BLaER1 treated with 17β-estradiol and CSF1 and Interleukin-3, amounts not matched to agents 10 nM and 100 nM (cell line): ENCODE results near the gene ADGRD1.
A peak's percentile ranks its signal among the peaks of the same experiment; 100 is the strongest.

Source experiments
- H3K27ac ChIP-seq, 11 experiments: shearing (Covaris generic); formaldehyde crosslinking; 2 replicates each; pipeline ENCODE4 v1.8.1; 2022
- H3K27me3 ChIP-seq, 11 experiments: shearing (Covaris generic); formaldehyde crosslinking; 2 replicates each; pipeline ENCODE4 v1.8.1; 2022
- H3K36me3 ChIP-seq, 11 experiments: shearing (Covaris generic); formaldehyde crosslinking; 2 replicates each; pipeline ENCODE4 v1.8.1; 2022
- H3K4me1 ChIP-seq, 10 experiments: shearing (Covaris generic); formaldehyde crosslinking; 2 replicates each; pipeline ENCODE4 v1.8.1; 2022
- H3K4me2 ChIP-seq, 11 experiments: shearing (Covaris generic); formaldehyde crosslinking; 2 replicates each; pipeline ENCODE4 v1.8.1; 2022
- H3K4me3 ChIP-seq, 10 experiments: shearing (Covaris generic); formaldehyde crosslinking; 2 replicates each; pipeline ENCODE4 v1.8.1; 2022
- H3K9ac ChIP-seq, 11 experiments: shearing (Covaris generic); formaldehyde crosslinking; 2 replicates each; pipeline ENCODE4 v1.8.1; 2022
- H3K9me3 ChIP-seq, 11 experiments: shearing (Covaris generic); formaldehyde crosslinking; replicated peaks in 1 of 11; 2 replicates each; pipeline ENCODE4 v1.8.1; 2022
- H4K20me1 ChIP-seq, 11 experiments: shearing (Covaris generic); formaldehyde crosslinking; 2 replicates each; pipeline ENCODE4 v1.8.1; 2022
- Cebpa-rat ChIP-seq, 11 experiments: shearing (Covaris generic); IDR thresholded peaks; 2 replicates each; pipeline ENCODE4 v1.8.1; 2022

Gene ADGRD1

DNA sequence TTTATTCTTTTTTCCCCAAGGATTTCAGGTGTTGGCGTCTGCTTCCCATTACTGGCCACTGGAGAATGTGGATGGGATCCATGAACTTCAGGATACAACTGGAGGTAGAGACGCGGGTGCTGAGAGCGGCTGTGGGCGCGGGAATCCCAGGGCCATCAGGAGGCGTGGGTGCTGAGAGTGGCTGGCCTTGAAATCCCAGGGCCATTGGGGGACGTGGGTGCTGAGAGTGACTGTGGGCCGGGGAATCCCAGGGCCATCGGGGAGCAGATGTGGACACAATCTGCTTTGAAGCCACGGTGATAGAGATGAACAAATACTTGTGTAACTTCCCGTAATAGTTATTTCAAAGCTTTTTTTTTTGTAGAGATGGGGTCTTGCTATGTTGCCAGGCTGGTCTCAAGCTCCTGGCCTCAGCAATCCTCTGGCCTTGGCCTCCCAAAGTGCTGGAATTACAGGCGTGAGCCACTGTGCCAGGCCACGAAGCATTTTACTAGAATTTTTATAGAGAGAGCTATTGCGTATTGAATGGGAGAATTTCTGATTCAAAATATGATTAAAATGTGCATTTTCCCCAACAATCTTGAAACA lies 12.8 kb downstream of the ADGRD1 start:
- H3K27ac ChIP-seq: peak overlapping the region in 9 of 11 experiments; percentile 2 to 76 (median 33); a peak in 11 of 22 replicates
- peaks cover 0 to 19% (median 12%) of the 10 kb centered on the region in 11 experiments; a peak in 16 of 22 replicates for H3K9me3 ChIP-seq
- no peaks in the 10 kb centered on the region for H4K20me1 ChIP-seq
- TF ChIP-seq Cebpa-rat (IDR thresholded peaks at IDR 0.05): no peak
- H3K4me3 ChIP-seq: no peak overlapping the region
- H3K36me3 ChIP-seq: no peaks in the 10 kb centered on the region
- H3K27me3 ChIP-seq: no peaks in the 10 kb centered on the region
- peaks cover 23 to 41% (median 35%) of the 10 kb centered on the region in 10 experiments for H3K4me1 ChIP-seq
- H3K4me2 ChIP-seq: peak overlapping the region in 8 of 11 experiments; percentile 39 to 88 (median 59); a peak in 14 of 22 replicates
- peak overlapping the region in 1 of 11 experiments; percentile 33; a peak in 1 of 22 replicates for H3K9ac ChIP-seq

DNA sequence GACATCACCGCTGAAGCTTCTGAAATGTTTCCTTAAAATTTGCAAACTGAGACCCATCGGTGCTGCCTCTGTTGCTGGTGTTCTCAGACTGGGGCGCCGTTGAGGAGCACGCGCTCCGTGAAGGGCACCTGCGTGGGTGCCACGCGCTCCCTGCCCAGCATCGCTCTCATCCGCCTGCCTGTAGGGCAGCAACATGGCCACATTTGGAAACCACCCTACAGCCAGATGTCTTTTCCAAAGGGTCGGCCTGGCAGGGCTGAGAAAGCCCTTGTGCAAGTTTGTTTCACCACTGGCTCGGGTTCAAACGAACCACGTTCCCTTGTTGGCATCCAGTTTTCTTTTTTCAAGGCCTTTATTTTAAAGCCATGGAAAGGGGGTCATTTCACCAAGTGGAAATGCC lies 13.9 kb downstream of the ADGRD1 start:
- peaks cover 23 to 49% (median 33%) of the 10 kb centered on the region in 10 experiments for H3K4me1 ChIP-seq
- no peaks in the 10 kb centered on the region for H4K20me1 ChIP-seq
- TF ChIP-seq Cebpa-rat (IDR thresholded peaks at IDR 0.05): no peak
- peaks cover 0 to 19% (median 12%) of the 10 kb centered on the region in 11 experiments; a peak in 16 of 22 replicates for H3K9me3 ChIP-seq
- H3K27me3 ChIP-seq: no peaks in the 10 kb centered on the region
- H3K27ac ChIP-seq: 0 out of 22 replicates have a peak overlapping the region, but pooled peaks of 2 of the 11 experiments have one; percentile 6 to 76
- H3K36me3 ChIP-seq: no peaks in the 10 kb centered on the region
- H3K9ac ChIP-seq: no peak overlapping the region
- no peak overlapping the region for H3K4me2 ChIP-seq
- H3K4me3 ChIP-seq: no peak overlapping the region

GRCh38 chr12:130968611-130969010 lies 14.9 kb downstream of the ADGRD1 start:
- Histone ChIP-seq H3K4me1 (peaks cover 32 to 59% (median 42%) of the 10 kb centered on the region in 10 experiments), H3K4me3 (no peak overlapping the region), H3K4me2 (no peak overlapping the region), H3K36me3 (no peaks in the 10 kb centered on the region), H4K20me1 (no peaks in the 10 kb centered on the region), H3K9me3 (peaks cover 0 to 19% (median 12%) of the 10 kb centered on the region in 11 experiments; a peak in 16 of 22 replicates), H3K9ac (no peak overlapping the region), H3K27me3 (no peaks in the 10 kb centered on the region), H3K27ac (no peak overlapping the region)
- TF ChIP-seq Cebpa-rat (IDR thresholded peaks at IDR 0.05): no peak

- no peaks in the 10 kb centered on the region for H4K20me1 ChIP-seq
- TF ChIP-seq Cebpa-rat (IDR thresholded peaks at IDR 0.05): no peak
- no peak overlapping the region for H3K4me3 ChIP-seq
- H3K4me1 ChIP-seq: peaks cover 36 to 65% (median 47%) of the 10 kb centered on the region in 10 experiments
- H3K27me3 ChIP-seq: no peaks in the 10 kb centered on the region
- H3K4me2 ChIP-seq: no peak overlapping the region
- H3K9ac ChIP-seq: no peak overlapping the region
- H3K36me3 ChIP-seq: no peaks in the 10 kb centered on the region
- H3K9me3 ChIP-seq: peaks cover 0 to 19% (median 12%) of the 10 kb centered on the region in 11 experiments; a peak in 16 of 22 replicates
- H3K27ac ChIP-seq: no peak overlapping the region
These were observed 15.5 kb downstream of the ADGRD1 start for GRCh38 chr12:130969223-130969622.

DNA sequence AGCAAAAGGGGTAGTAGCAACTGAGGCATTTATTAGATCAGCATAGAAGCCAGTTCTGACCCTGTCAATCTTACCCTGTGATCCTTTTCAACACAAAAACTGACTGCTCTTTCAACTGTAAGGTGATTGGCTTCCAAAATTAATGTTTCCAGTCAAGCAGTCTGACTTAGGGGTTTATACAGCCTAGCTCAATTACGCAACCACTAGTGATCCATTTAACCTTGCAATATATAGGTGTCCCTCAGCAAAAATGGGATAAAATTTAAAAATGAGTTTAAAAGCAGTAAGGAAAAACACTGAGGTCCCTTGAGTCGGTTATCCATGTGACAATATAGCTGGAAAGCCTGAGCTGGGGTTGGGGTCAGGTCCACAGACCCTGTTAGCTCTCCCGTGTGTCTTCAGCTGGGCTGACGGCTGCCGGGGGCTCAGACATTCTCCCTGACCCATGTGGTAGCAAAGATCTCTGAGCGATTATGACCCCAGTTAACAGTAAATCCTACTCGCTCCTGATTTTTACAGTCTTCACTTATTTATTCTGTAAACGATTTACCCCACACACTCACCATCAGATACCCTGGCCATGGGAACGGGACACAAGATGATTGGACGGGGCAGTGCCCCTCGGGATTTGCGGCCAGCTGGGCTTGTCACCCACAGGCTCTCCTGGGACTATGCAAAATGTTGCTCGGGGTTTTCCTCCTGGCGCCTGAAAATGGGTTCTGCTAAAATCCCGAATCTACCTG lies 16.6 kb downstream of the ADGRD1 start:
- H3K4me3 ChIP-seq: no peak overlapping the region
- no peaks in the 10 kb centered on the region for H3K36me3 ChIP-seq
- peak in 6 of 11 experiments; percentile 10 to 46 (median 34); a peak in 4 of 22 replicates for TF ChIP-seq Cebpa-rat (IDR thresholded peaks at IDR 0.05)
- peaks cover 36 to 54% (median 44%) of the 10 kb centered on the region in 10 experiments for H3K4me1 ChIP-seq
- no peak overlapping the region for H3K27ac ChIP-seq
- H4K20me1 ChIP-seq: no peaks in the 10 kb centered on the region
- peak overlapping the region in 10 of 11 experiments; percentile 34 to 77 (median 69); a peak in 21 of 22 replicates for H3K4me2 ChIP-seq
- H3K9me3 ChIP-seq: peaks cover 0 to 19% (median 12%) of the 10 kb centered on the region in 11 experiments; a peak in 16 of 22 replicates
- no peaks in the 10 kb centered on the region for H3K27me3 ChIP-seq
- no peak overlapping the region for H3K9ac ChIP-seq

GRCh38 chr12:130970908-130971233 lies 17.2 kb downstream of the ADGRD1 start:
- Histone ChIP-seq H3K27me3 (no peaks in the 10 kb centered on the region), H3K4me1 (peaks cover 35 to 49% (median 41%) of the 10 kb centered on the region in 10 experiments), H4K20me1 (no peaks in the 10 kb centered on the region), H3K36me3 (no peaks in the 10 kb centered on the region), H3K27ac (no peak overlapping the region), H3K9me3 (peaks cover 0 to 19% (median 12%) of the 10 kb centered on the region in 11 experiments; a peak in 16 of 22 replicates), H3K4me3 (no peak overlapping the region), H3K4me2 (peak overlapping the region in 10 of 11 experiments; percentile 34 to 77 (median 69); a peak in 18 of 22 replicates), H3K9ac (no peak overlapping the region)
- TF ChIP-seq Cebpa-rat (IDR thresholded peaks at IDR 0.05): no peak

GRCh38 chr12:130971925-130972585 lies 18.3 kb downstream of the ADGRD1 start:
- Histone ChIP-seq H3K27ac (no peak overlapping the region), H4K20me1 (no peaks in the 10 kb centered on the region), H3K9ac (no peak overlapping the region), H3K4me1 (peaks cover 27 to 47% (median 36%) of the 10 kb centered on the region in 10 experiments), H3K27me3 (no peaks in the 10 kb centered on the region), H3K4me3 (no peak overlapping the region), H3K36me3 (no peaks in the 10 kb centered on the region), H3K4me2 (peak overlapping the region in 7 of 11 experiments; percentile 28 to 63 (median 50); a peak in 10 of 22 replicates), H3K9me3 (peaks cover 0 to 19% (median 12%) of the 10 kb centered on the region in 11 experiments; a peak in 16 of 22 replicates)
- TF ChIP-seq Cebpa-rat (IDR thresholded peaks at IDR 0.05): no peak

DNA sequence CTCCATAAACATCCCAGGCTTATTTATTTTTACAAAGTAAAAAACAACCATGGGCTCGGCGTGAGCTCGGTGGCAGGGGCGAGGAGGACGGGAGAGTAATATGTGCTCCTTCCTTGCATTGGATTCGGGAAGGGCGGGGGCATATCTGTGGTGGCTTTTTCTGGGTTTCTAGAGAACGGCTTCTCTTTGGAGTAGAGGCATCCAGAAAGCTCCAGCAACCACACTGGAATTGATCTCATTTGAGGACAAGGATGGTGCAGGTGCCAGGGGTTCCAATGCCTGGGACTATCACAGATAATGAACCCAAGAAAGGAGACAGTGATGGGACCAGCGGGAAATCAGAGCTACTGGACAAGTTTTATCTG lies 18.9 kb downstream of the ADGRD1 start:
- no peak overlapping the region for H3K9ac ChIP-seq
- H3K9me3 ChIP-seq: peaks cover 0 to 18% (median 12%) of the 10 kb centered on the region in 11 experiments; a peak in 16 of 22 replicates
- peaks cover 33 to 52% (median 40%) of the 10 kb centered on the region in 10 experiments for H3K4me1 ChIP-seq
- no peaks in the 10 kb centered on the region for H4K20me1 ChIP-seq
- no peak overlapping the region for H3K27ac ChIP-seq
- H3K27me3 ChIP-seq: no peaks in the 10 kb centered on the region
- no peak overlapping the region for H3K4me3 ChIP-seq
- no peak for TF ChIP-seq Cebpa-rat (IDR thresholded peaks at IDR 0.05)
- peak overlapping the region in 10 of 11 experiments; percentile 28 to 63 (median 47); a peak in 15 of 22 replicates for H3K4me2 ChIP-seq
- no peaks in the 10 kb centered on the region for H3K36me3 ChIP-seq

- Histone ChIP-seq H3K9me3 (peaks cover 0 to 14% (median 12%) of the 10 kb centered on the region in 11 experiments; a peak in 16 of 22 replicates), H3K9ac (no peak overlapping the region), H3K27me3 (no peaks in the 10 kb centered on the region), H3K27ac (no peak overlapping the region), H3K4me3 (no peak overlapping the region), H4K20me1 (no peaks in the 10 kb centered on the region), H3K4me2 (peak overlapping the region; percentile 28 to 63 (median 44)), H3K36me3 (no peaks in the 10 kb centered on the region), H3K4me1 (peaks cover 36 to 57% (median 46%) of the 10 kb centered on the region in 10 experiments)
- TF ChIP-seq Cebpa-rat (IDR thresholded peaks at IDR 0.05): no peak
These were observed 19.4 kb downstream of the ADGRD1 start for GRCh38 chr12:130973109-130973508.
